OCI-LY3 (cell line): ENCODE data around the gene RHOBTB3.
"Not testable (repeated sequence)": the region's sequence is repeated elsewhere in the genome, so short reads cannot be mapped to it uniquely, and the experiment has no call there.

Source experiments
- H2AFZ ChIP-seq: fragments of 200-600, 300-600 bp; shearing (Covaris generic); 2 replicates; pipeline ENCODE4 v1.6.0; 2014; ENCODE audit warnings: antibody characterized with exemption, low read depth, low read length
- H3K27ac ChIP-seq: fragments of 200-600, 300-600 bp; sonication (generic); 2 replicates; pipeline ENCODE4 v1.5.1; 2014; ENCODE audit warnings: mild to moderate bottlenecking, low read length, moderate library complexity, mixed read lengths
- H3K27me3 ChIP-seq: fragments of 200-600, 300-600 bp; sonication (generic); 2 replicates; pipeline ENCODE4 v1.6.1; 2014; ENCODE audit warnings: low read depth, low read length, mixed read lengths
- H3K36me3 ChIP-seq: fragments of 200-600, 300-600 bp; sonication (generic); replicated peaks from 2 replicates; pipeline ENCODE3; 2014; ENCODE audit warnings: low read depth, low read length, mixed read lengths
- H3K4me1 ChIP-seq: fragments of 300-600, 200-600 bp; sonication (generic); 2 replicates; pipeline ENCODE4 v1.6.1; 2014; ENCODE audit warnings: low read length, mixed read lengths
- H3K4me2 ChIP-seq: fragments of 200-600, 300-600 bp; sonication (generic); 2 replicates; pipeline ENCODE4 v1.6.1; 2014; ENCODE audit warnings: low read length, mixed read lengths
- H3K4me3 ChIP-seq: fragments of 300-600, 200-600 bp; sonication (generic); 2 replicates; pipeline ENCODE4 v1.5.1; 2014; ENCODE audit warnings: antibody characterized with exemption, mild to moderate bottlenecking, low read length, moderate library complexity
- H3K79me2 ChIP-seq: fragments of 300-600, 200-600 bp; shearing (Covaris generic); 2 replicates; pipeline ENCODE4 v1.6.1; 2014; ENCODE audit warnings: mild to moderate bottlenecking, low read length, mixed read lengths
- H3K9ac ChIP-seq: fragments of 300-600, 200-600 bp; shearing (Covaris generic); 2 replicates; pipeline ENCODE4 v1.6.0; 2014; ENCODE audit warnings: mild to moderate bottlenecking, low read length, moderate library complexity
- H3K9me3 ChIP-seq: fragments of 200-600, 300-600 bp; shearing (Covaris generic); 2 replicates; pipeline ENCODE4 v1.6.1; 2014; ENCODE audit warnings: low read length, mixed read lengths; ENCODE audit not compliant: insufficient read depth
- H4K20me1 ChIP-seq: fragments of 200-600, 300-600 bp; sonication (generic); 2 replicates; pipeline ENCODE4 v1.6.1; 2016; ENCODE audit warnings: low read length, mixed read lengths; ENCODE audit not compliant: insufficient read depth
- CTCF ChIP-seq: fragments of 200-600, 300-600 bp; sonication (generic); IDR thresholded peaks from 2 replicates; pipeline ENCODE4 v1.5.1; 2014; ENCODE audit warnings: antibody characterized with exemption, low read length, low read depth
- EZH2phosphoT487 ChIP-seq: fragments of 200-600 bp; shearing (Covaris generic); IDR thresholded peaks from 2 replicates; pipeline ENCODE4 v1.6.1; 2018; ENCODE audit warnings: antibody characterized with exemption, mixed run types, low read depth

RHOBTB3 gene

GRCh38 chr5:95808013-95808685 is 77.0 kb downstream of the RHOBTB3 start:
- H3K79me2 ChIP-seq = no peaks in the 10 kb centered on the region
- peak overlapping the region; percentile 59 for H3K27ac ChIP-seq
- H3K27me3 ChIP-seq = no peaks in the 10 kb centered on the region
- H3K4me2 ChIP-seq = peak overlapping the region; percentile 84
- H3K9me3 ChIP-seq = no peaks in the 10 kb centered on the region
- peaks cover 19% of the 10 kb centered on the region for H3K4me1 ChIP-seq
- no peaks in the 10 kb centered on the region for H4K20me1 ChIP-seq
- peak overlapping the region; percentile 69 for H3K4me3 ChIP-seq
- TF ChIP-seq EZH2phosphoT487 (no peak), CTCF (no peak)
- H2AFZ ChIP-seq = no peak overlapping the region
- no peaks in the 10 kb centered on the region for H3K36me3 ChIP-seq
- H3K9ac ChIP-seq = peak overlapping the region; percentile 48; the same call in 1 of the 2 replicates

- peak overlapping the region; percentile 69 for H3K4me3 ChIP-seq
- H2AFZ ChIP-seq = peak overlapping the region; percentile 71
- peak overlapping the region; percentile 59 for H3K27ac ChIP-seq
- H3K9me3 ChIP-seq = no peaks in the 10 kb centered on the region
- H3K4me1 ChIP-seq = peaks cover 19% of the 10 kb centered on the region
- no peaks in the 10 kb centered on the region for H3K27me3 ChIP-seq
- peak overlapping the region; percentile 48 for H3K9ac ChIP-seq
- no peaks in the 10 kb centered on the region for H3K79me2 ChIP-seq
- peak overlapping the region; percentile 84 for H3K4me2 ChIP-seq
- no peaks in the 10 kb centered on the region for H3K36me3 ChIP-seq
- TF ChIP-seq EZH2phosphoT487 (no peak), CTCF (no peak)
- no peaks in the 10 kb centered on the region for H4K20me1 ChIP-seq
These were observed 77.7 kb downstream of the RHOBTB3 start for GRCh38 chr5:95808686-95809413.

GRCh38 chr5:95809414-95809960 is 78.4 kb downstream of the RHOBTB3 start:
- no peaks in the 10 kb centered on the region for H3K36me3 ChIP-seq
- no peaks in the 10 kb centered on the region for H3K27me3 ChIP-seq
- peaks cover 19% of the 10 kb centered on the region for H3K4me1 ChIP-seq
- H3K9ac ChIP-seq = peak overlapping the region; percentile 40
- TF ChIP-seq EZH2phosphoT487 = no peak
- H4K20me1 ChIP-seq = no peaks in the 10 kb centered on the region
- peak overlapping the region; percentile 62 for H3K4me3 ChIP-seq
- H3K9me3 ChIP-seq = no peaks in the 10 kb centered on the region
- peak overlapping the region; percentile 56 for H3K27ac ChIP-seq
- peak overlapping the region; percentile 71 for H2AFZ ChIP-seq
- peak overlapping the region; percentile 84 for H3K4me2 ChIP-seq
- H3K79me2 ChIP-seq = no peaks in the 10 kb centered on the region

GRCh38 chr5:95810305-95811125 is 79.4 kb downstream of the RHOBTB3 start:
- H3K27ac ChIP-seq = no peak overlapping the region
- TF ChIP-seq EZH2phosphoT487 = no peak
- no peak overlapping the region for H3K4me2 ChIP-seq
- H3K9ac ChIP-seq = no peak overlapping the region
- H3K4me3 ChIP-seq = no peak overlapping the region
- no peaks in the 10 kb centered on the region for H3K79me2 ChIP-seq
- H2AFZ ChIP-seq = no peak overlapping the region
- peaks cover 19% of the 10 kb centered on the region for H3K4me1 ChIP-seq
- H3K9me3 ChIP-seq = no peaks in the 10 kb centered on the region
- H4K20me1 ChIP-seq = no peaks in the 10 kb centered on the region
- no peaks in the 10 kb centered on the region for H3K27me3 ChIP-seq
- H3K36me3 ChIP-seq = no peaks in the 10 kb centered on the region

- not testable (repeated sequence) for H2AFZ ChIP-seq, H4K20me1 ChIP-seq, H3K27ac ChIP-seq, H3K27me3 ChIP-seq, H3K4me2 ChIP-seq, H3K36me3 ChIP-seq, H3K9me3 ChIP-seq, H3K9ac ChIP-seq, H3K79me2 ChIP-seq, H3K4me3 ChIP-seq
- peaks cover 19% of the 10 kb centered on the region for H3K4me1 ChIP-seq
These were observed 79.9 kb downstream of the RHOBTB3 start for GRCh38 chr5:95811126-95811423.

- not testable (repeated sequence) for H2AFZ ChIP-seq, H3K4me2 ChIP-seq, H3K36me3 ChIP-seq, H3K27ac ChIP-seq, H3K9me3 ChIP-seq, H3K9ac ChIP-seq, H4K20me1 ChIP-seq, H3K27me3 ChIP-seq, H3K4me3 ChIP-seq, H3K79me2 ChIP-seq
- peaks cover 19% of the 10 kb centered on the region for H3K4me1 ChIP-seq
These were observed 80.4 kb downstream of the RHOBTB3 start for GRCh38 chr5:95811461-95812073.
